HepG2 (cell line): Measurements from ENCODE around the gene RPS28. TPM values are rescaled to one million over a fixed set of nuclear protein-coding genes. Genes with fewer than 3 reads are reported as not detected.
"Not testable (repeated sequence)": the region's sequence is repeated elsewhere in the genome, so short reads cannot be mapped to it uniquely, and the experiment has no call there.

ENCODE experiments used
- ATAC-seq: fragments of 200-7000 bp; cut with Tn5 transposase; 3 replicates; pipeline ENCODE4 v1.9.1; 2020; ENCODE audit warnings: mild to moderate bottlenecking, moderate library complexity
- BruUV-seq: library from RNA; stranded (reverse); fragments of 400-500 nt; replicated peaks from 2 replicates; lab custom pipeline; 2021; lab: Mats Ljungman, UMichigan
- CTCF ChIA-PET: fragments of 300-600 bp; formaldehyde crosslinking; extraction: SDS; loops from one replicate; lab custom pipeline; 2021; ENCODE audit warnings: low total read pairs, inconsistent platforms, low intra/inter-chr PET ratio; lab: Yijun Ruan, JAX
- POLR2A ChIA-PET: fragments of 350-600 bp; sonication (Branson Sonifier 250); formaldehyde crosslinking; loops from one replicate; lab custom pipeline; 2020; ENCODE audit warnings: antibody characterized with exemption, inconsistent platforms; lab: Yijun Ruan, JAX
- DNase-seq: peaks from one replicate; pipeline ENCODE4 v3.0.0-alpha.2; 2015; ENCODE audit warnings: low spot score
- FAIRE-seq: peaks from 3 replicates; lab custom pipeline; 2011; peaks lifted over from hg19 to GRCh38; lab: Jason Lieb, UNC
- H2AFZ ChIP-seq: one replicate; pipeline ENCODE4 v1.6.1; 2011; ENCODE audit warnings: low read length, inconsistent platforms
- H3K27ac ChIP-seq: fragments of 300-600 bp; 3 replicates; pipeline ENCODE4 v1.8.0; 2011; ENCODE audit warnings: mixed run types, mild to moderate bottlenecking, mixed read lengths, low read length, inconsistent platforms; ENCODE audit not compliant: insufficient read depth; ENCODE audit errors: extremely low read length
- H3K27me3 ChIP-seq, 2 experiments: fragments of 200-600 bp in 1 of 2; 2 replicates in 1 of 2; 3 replicates in 1 of 2; pipeline versions ENCODE4 v1.6.0 to v1.8.0; 2011; ENCODE audit warnings: low read length in 2 of 2, mild to moderate bottlenecking in 2 of 2, moderate library complexity in 2 of 2, inconsistent platforms in 1 of 2; ENCODE audit not compliant: insufficient read depth in 2 of 2, control insufficient read depth in 1 of 2
- H3K36me3 ChIP-seq, 2 experiments: fragments of 200-600 bp in 1 of 2; replicated peaks in 1 of 2; 2 replicates in 1 of 2; 3 replicates in 1 of 2; pipeline versions ENCODE4 v1.5.1 to v1.8.0; 2011; ENCODE audit warnings: low read length in 2 of 2, inconsistent platforms in 1 of 2; ENCODE audit not compliant: insufficient read depth in 2 of 2, control insufficient read depth in 1 of 2
- H3K4me1 ChIP-seq: 2 replicates; pipeline ENCODE4 v1.5.1; 2012; ENCODE audit warnings: low read length, inconsistent platforms; ENCODE audit not compliant: insufficient read depth
- H3K4me2 ChIP-seq: 2 replicates; pipeline ENCODE4 v1.6.0; 2011; ENCODE audit warnings: low read depth, low read length, inconsistent platforms
- H3K4me3 ChIP-seq, 3 experiments: fragments of 200-600 bp in 1 of 3; sonication (generic), shearing (Covaris generic) in 1 of 3; replicated peaks in 1 of 3; 2 replicates each; pipeline ENCODE4 v1.5.1; 2011 to 2016; ENCODE audit warnings: low read length in 3 of 3, inconsistent platforms in 2 of 3, low read depth in 2 of 3, mild to moderate bottlenecking in 2 of 3, control low read depth in 1 of 3, mixed read lengths in 1 of 3; ENCODE audit not compliant: insufficient read depth in 1 of 3
- H3K79me2 ChIP-seq: one replicate; pipeline ENCODE4 v1.6.1; 2011; ENCODE audit warnings: low read length, inconsistent platforms; ENCODE audit not compliant: insufficient read depth
- H3K9ac ChIP-seq: 2 replicates; pipeline ENCODE4 v1.6.0; 2011; ENCODE audit warnings: mild to moderate bottlenecking, low read depth, low read length, inconsistent platforms; ENCODE audit not compliant: insufficient read depth
- H3K9me3 ChIP-seq: 2 replicates; pipeline ENCODE4 v1.5.1; 2012; ENCODE audit warnings: mild to moderate bottlenecking, low read length
- H4K20me1 ChIP-seq: 2 replicates; pipeline ENCODE4 v1.6.0; 2011; ENCODE audit warnings: inconsistent platforms, mild to moderate bottlenecking, low read length, moderate library complexity; ENCODE audit not compliant: insufficient read depth
- CHD2 ChIP-seq: IDR thresholded peaks from 2 replicates; pipeline ENCODE4 v1.6.1; 2011; ENCODE audit warnings: low read depth, low read length, improper control_type of control experiment
- PAF1 ChIP-seq: IDR thresholded peaks from 2 replicates; pipeline ENCODE4 v1.6.1; 2016; ENCODE audit warnings: missing genetic modification reagents, missing compliant biosample characterization
- PTBP1 ChIP-seq: fragments of 200-400 bp; formaldehyde crosslinking; IDR thresholded peaks from 2 replicates; pipeline ENCODE4 v1.6.1; 2018; ENCODE audit warnings: low read length, low read depth; ENCODE audit not compliant: poor library complexity, severe bottlenecking
- SIN3B ChIP-seq: fragments of 150-350 bp; IDR thresholded peaks from 2 replicates; pipeline ENCODE4 v1.6.1; 2014; ENCODE audit warnings: low read length
- SMAD1 ChIP-seq: sonication (generic); formaldehyde crosslinking; IDR thresholded peaks from 2 replicates; pipeline ENCODE4 v1.4.0; 2020; ENCODE audit warnings: missing genetic modification reagents, low read depth, mild to moderate bottlenecking, borderline replicate concordance
- ZFP90 ChIP-seq: sonication (generic); formaldehyde crosslinking; IDR thresholded peaks from 2 replicates; pipeline ENCODE4 v1.8.0; 2022; ENCODE audit warnings: missing genetic modification reagents, mild to moderate bottlenecking, inconsistent platforms, borderline replicate concordance
- ZNF430 ChIP-seq: sonication (generic); formaldehyde crosslinking; IDR thresholded peaks from 2 replicates; pipeline ENCODE4 v1.9.0; 2021; ENCODE audit warnings: mild to moderate bottlenecking, missing genetic modification reagents
- ZNF543 ChIP-seq: sonication (generic); formaldehyde crosslinking; IDR thresholded peaks from 2 replicates; pipeline ENCODE4 v1.4.0; 2020; ENCODE audit warnings: mild to moderate bottlenecking, missing genetic modification reagents
- ZNF883 ChIP-seq: sonication (generic); formaldehyde crosslinking; IDR thresholded peaks from 2 replicates; pipeline ENCODE4 v1.5.1; 2020; ENCODE audit warnings: mild to moderate bottlenecking, missing genetic modification reagents; ENCODE audit errors: not compliant biosample characterization
- WGBS: methylation state at CpG from one replicate; pipeline ENCODE4 v1.1.6; 2017; ENCODE audit warnings: low lambda C conversion rate; 5-methylcytosine and 5-hydroxymethylcytosine counted together
- in situ Hi-C: cut with HindIII; loops from 2 replicates; pipeline ENCODE4 v1.10.0; 2017; ENCODE audit warnings: low pct_unique_long_range_greater_than_20kb; ENCODE audit not compliant: extremely low pct_ligation_motif_present
- intact Hi-C: fragments of 100-400 bp; cut with micrococcal nuclease; formaldehyde crosslinking; loops from one replicate; pipeline ENCODE4 v1.10.0; 2022; ENCODE audit not compliant: unreplicated experiment
- polyA plus RNA-seq, 8 experiments: library from polyadenylated mRNA; depleted of rRNA in 3 of 8; stranded (reverse) in 7 of 8; unstranded in 1 of 8; fragments of >200 nt; fragmentation: Illumina TruSeq in 4 of 8; extraction: Trizol in 4 of 8; gene quantifications; 2 replicates each; pipeline versions ENCODE4 v1.2.1 to v1.2.3, GENCODE V29; 2011 to 2016; ENCODE audit warnings: low read depth in 4 of 8, missing spikeins in 1 of 8, mixed read lengths in 1 of 8; ENCODE audit not compliant: insufficient read depth in 1 of 8
- total RNA-seq, 5 experiments: library from RNA; depleted of rRNA; stranded (reverse); fragments of >200 nt; fragmentation: Illumina TruSeq; extraction: Trizol; gene quantifications; 2 replicates each; pipeline ENCODE4 v1.2.3, GENCODE V29; 2016; ENCODE audit warnings: low read depth in 1 of 5
- TF ChIP-seq, protein P1 (sequence below): sonication (generic); formaldehyde crosslinking; IDR thresholded peaks from 2 replicates; pipeline ENCODE4 v1.5.1; 2020; ENCODE audit warnings: missing genetic modification reagents, mild to moderate bottlenecking, borderline replicate concordance

The RPS28 gene
- total and polyA plus RNA-seq, 2 of the 13 experiments (the other 11 are each of a cell fraction or from before 2014, with no cell fraction given): 281 to 545 TPM

DNA sequence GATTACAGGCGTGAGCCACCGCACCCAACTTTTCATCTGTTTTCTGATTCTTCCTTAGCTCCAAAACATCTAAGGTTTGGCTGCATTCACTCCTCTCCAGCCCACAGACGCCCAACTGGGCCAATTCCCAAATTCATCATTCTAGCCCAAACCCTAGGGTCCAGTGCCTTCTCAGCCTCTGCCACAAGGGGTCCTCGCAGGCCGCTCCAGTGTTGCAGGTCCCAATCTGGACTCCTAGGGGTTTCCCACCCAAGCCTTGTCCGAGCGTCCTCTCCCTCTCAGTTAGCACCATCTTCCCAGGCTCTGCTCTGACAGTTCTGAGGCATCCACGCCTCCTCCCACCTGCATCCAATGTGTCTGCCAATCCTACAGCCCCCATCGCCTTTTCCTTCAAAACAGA, 44.8 kb upstream of the RPS28 start:
- H3K4me2 ChIP-seq, H3K36me3 ChIP-seq, BruUV-seq, H3K27ac ChIP-seq, H3K9ac ChIP-seq, H2AFZ ChIP-seq, intact Hi-C loops, H3K79me2 ChIP-seq, H4K20me1 ChIP-seq, DNase-seq, H3K4me1 ChIP-seq, H3K27me3 ChIP-seq, CTCF ChIA-PET, H3K4me3 ChIP-seq, POLR2A ChIA-PET, in situ Hi-C loops, H3K9me3 ChIP-seq: not testable (repeated sequence)
- no CpG with 5 or more reads among the region's 9 CpGs for WGBS
- ATAC-seq (peak; percentile 81), FAIRE-seq (peak; percentile 74)

DNA sequence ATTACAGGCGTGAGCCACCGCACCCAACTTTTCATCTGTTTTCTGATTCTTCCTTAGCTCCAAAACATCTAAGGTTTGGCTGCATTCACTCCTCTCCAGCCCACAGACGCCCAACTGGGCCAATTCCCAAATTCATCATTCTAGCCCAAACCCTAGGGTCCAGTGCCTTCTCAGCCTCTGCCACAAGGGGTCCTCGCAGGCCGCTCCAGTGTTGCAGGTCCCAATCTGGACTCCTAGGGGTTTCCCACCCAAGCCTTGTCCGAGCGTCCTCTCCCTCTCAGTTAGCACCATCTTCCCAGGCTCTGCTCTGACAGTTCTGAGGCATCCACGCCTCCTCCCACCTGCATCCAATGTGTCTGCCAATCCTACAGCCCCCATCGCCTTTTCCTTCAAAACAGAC, 30.0 kb upstream of the RPS28 start:
- H3K79me2 ChIP-seq, H3K27ac ChIP-seq, FAIRE-seq, H3K27me3 ChIP-seq, intact Hi-C loops, H3K36me3 ChIP-seq, BruUV-seq, H3K4me1 ChIP-seq, CTCF ChIA-PET, POLR2A ChIA-PET, in situ Hi-C loops, H4K20me1 ChIP-seq, DNase-seq, H3K9me3 ChIP-seq, H3K4me3 ChIP-seq, H3K9ac ChIP-seq, H3K4me2 ChIP-seq, H2AFZ ChIP-seq: not testable (repeated sequence)
- WGBS: no CpG with 5 or more reads among the region's 9 CpGs
- peak; percentile 78 for ATAC-seq

DNA sequence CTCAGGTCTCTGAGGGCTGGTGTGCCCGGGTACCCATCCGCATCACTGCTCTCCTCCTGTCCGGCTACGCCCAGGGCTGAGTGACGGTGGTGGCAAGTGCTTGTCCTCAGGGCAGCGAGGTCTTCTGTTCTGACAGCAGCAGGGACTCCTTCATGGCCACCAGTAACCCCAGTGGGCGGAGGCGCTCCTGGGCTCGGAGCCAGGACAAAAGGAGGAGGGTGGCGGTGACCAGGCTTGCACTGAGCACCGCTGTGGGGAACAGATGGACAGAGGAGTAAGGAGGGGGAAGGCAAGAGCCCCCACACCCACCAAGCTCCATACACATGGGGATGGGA, 19.0 kb upstream of the RPS28 start:
- H3K9me3 ChIP-seq: no peaks in the 10 kb centered on the region
- no peaks in the 10 kb centered on the region for H3K27me3 ChIP-seq
- ATAC-seq: no peak
- H3K4me2 ChIP-seq: no peak overlapping the region
- ChIA-PET POLR2A (interaction anchor here (1.8 kb wide), 1 partner anchor 19 kb away, joined by 4 read pairs; the partner anchor contains the start of genes NDUFA7 and RPS28), CTCF (no interaction called here)
- BruUV-seq: no TSS peak
- no peaks in the 10 kb centered on the region for H4K20me1 ChIP-seq
- H3K4me1 ChIP-seq: peaks cover 23% of the 10 kb centered on the region
- no peak overlapping the region for H3K4me3 ChIP-seq
- peaks cover 8 to 22% of the 10 kb centered on the region in 2 experiments; a peak in 4 of 5 replicates for H3K36me3 ChIP-seq
- FAIRE-seq: no peak
- DNase-seq: no peak
- in situ Hi-C loops: no loop called here
- H3K79me2 ChIP-seq: peaks cover 12% of the 10 kb centered on the region
- intact Hi-C loops: no loop called here
- H3K9ac ChIP-seq: no peak overlapping the region
- 98% methylated on average over 5 of the region's 11 CpGs for WGBS
- no peak overlapping the region for H2AFZ ChIP-seq
- H3K27ac ChIP-seq: no peak overlapping the region
- TF ChIP-seq PAF1: no peak
- TF ChIP-seq SMAD1 (CRISPR knock-in tag): no peak
- TF ChIP-seq ZNF543 (CRISPR knock-in tag): no peak
- TF ChIP-seq CHD2: no peak
- no peak for TF ChIP-seq SIN3B
- TF ChIP-seq ZFP90: no peak
- no peak for TF ChIP-seq ZNF883 (CRISPR knock-in tag)
- no peak for TF ChIP-seq PTBP1
- TF ChIP-seq ZNF430 (CRISPR knock-in tag): no peak
- TF ChIP-seq, protein P1, sequence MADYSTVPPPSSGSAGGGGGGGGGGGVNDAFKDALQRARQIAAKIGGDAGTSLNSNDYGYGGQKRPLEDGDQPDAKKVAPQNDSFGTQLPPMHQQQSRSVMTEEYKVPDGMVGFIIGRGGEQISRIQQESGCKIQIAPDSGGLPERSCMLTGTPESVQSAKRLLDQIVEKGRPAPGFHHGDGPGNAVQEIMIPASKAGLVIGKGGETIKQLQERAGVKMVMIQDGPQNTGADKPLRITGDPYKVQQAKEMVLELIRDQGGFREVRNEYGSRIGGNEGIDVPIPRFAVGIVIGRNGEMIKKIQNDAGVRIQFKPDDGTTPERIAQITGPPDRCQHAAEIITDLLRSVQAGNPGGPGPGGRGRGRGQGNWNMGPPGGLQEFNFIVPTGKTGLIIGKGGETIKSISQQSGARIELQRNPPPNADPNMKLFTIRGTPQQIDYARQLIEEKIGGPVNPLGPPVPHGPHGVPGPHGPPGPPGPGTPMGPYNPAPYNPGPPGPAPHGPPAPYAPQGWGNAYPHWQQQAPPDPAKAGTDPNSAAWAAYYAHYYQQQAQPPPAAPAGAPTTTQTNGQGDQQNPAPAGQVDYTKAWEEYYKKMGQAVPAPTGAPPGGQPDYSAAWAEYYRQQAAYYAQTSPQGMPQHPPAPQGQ (CRISPR knock-in tag): no peak
